ENCODE results near the gene MIF4GD. TPM values are rescaled to one million over a fixed set of nuclear protein-coding genes. Genes with fewer than 3 reads are reported as not detected.
A peak's percentile ranks its signal among the peaks of the same experiment; 100 is the strongest.

The MIF4GD gene
- total and polyA plus RNA-seq, 7 donors, result 19.2 to 45.8 (median 37.1) TPM

GRCh38 chr17:75241502-75241901 lies 29.5 kb downstream of the MIF4GD start:
- H3K4me3 ChIP-seq, result no peak overlapping the region
- no peak for ATAC-seq
- H3K9me3 ChIP-seq, result no peaks in the 10 kb centered on the region
- DNase-seq, result no peak
- H3K4me1 ChIP-seq, result peaks cover 8% of the 10 kb centered on the region
- H3K27me3 ChIP-seq (ENCODE audit: insufficient read depth in 3 of 3, low read length in 2 of 3), result no peaks in the 10 kb centered on the region
- peaks cover 3 to 100% of the 10 kb centered on the region in 2 donors for H3K36me3 ChIP-seq (ENCODE audit: insufficient read depth in 1 of 2, low read depth in 1 of 2)
- no peak for TF ChIP-seq CTCF (IDR thresholded peaks at IDR 0.05)
- 67 to 79% (median 71%) methylated on average over 9 of the region's 9 CpGs for WGBS, 3 donors
- intact Hi-C loops (cut with DNase I), result no loop called here
- H3K27ac ChIP-seq, result peak overlapping the region; percentile 65

DNA sequence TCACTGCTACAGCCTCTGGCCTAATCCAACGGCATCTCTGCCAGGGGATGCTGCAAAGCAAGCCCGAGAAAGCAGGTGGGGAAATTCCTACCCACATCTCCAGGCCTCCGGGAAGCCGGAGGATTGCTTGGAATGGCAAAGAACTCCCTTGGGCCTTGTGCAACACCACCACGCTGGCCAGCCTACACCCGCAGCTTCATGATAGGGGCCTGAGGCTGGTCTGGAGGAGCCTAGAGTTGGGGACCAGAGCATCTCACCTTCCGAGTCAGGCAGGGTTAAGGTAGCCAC lies 29.9 kb downstream of the MIF4GD start:
- no peak for TF ChIP-seq CTCF (IDR thresholded peaks at IDR 0.05)
- DNase-seq, result peak; percentile 60 to 65
- Histone ChIP-seq H3K27me3 (ENCODE audit: insufficient read depth in 3 of 3, low read length in 2 of 3) (no peaks in the 10 kb centered on the region), H3K4me1 (peaks cover 8% of the 10 kb centered on the region), H3K4me3 (no peak overlapping the region), H3K36me3 (ENCODE audit: insufficient read depth in 1 of 2, low read depth in 1 of 2) (peaks cover 3 to 100% of the 10 kb centered on the region in 2 donors), H3K27ac (no peak overlapping the region), H3K9me3 (no peaks in the 10 kb centered on the region)
- intact Hi-C loops (cut with DNase I), result no loop called here
- no peak for ATAC-seq
- WGBS, 3 donors, result 56 to 76% (median 60%) methylated on average over 7 of the region's 7 CpGs

DNA sequence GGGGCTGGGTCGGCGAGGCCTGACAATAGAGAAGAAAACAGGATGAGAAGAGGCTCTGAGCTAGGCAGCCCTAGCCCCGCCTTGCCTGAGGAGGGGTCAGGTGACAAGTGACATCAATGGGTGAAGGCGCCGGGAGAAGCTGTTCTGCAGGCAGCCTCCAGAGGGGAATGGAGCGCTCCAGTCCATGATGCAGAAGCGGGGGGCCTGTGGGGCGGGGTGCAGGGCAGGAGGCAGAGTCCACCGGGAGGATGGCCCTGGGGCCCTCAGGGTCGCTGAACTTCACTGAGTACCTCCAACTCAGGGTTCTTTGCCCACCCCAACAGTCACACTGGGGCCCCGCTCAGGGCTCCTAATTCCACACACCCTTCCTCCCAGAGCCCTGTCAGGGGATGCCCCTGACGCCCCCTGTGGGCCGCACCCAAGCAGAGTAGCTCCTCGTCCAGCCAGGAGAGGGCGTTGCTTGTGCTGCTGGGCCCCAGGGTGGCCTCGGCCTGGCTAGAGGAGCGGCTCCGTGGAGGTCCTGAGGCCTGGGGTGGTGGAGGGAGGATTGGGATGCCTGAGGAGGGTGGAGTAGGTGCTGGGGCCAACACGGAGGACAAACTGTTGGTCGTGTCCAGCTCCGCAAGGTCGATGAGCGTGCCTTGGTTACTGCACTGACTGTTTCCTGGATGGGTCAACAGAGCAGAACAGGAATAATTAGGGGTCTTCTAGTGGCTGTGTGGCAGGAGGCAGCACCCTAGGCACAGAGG lies 30.5 kb downstream of the MIF4GD start:
- Histone ChIP-seq H3K36me3 (ENCODE audit: insufficient read depth in 1 of 2, low read depth in 1 of 2) (peaks cover 3 to 100% of the 10 kb centered on the region in 2 donors), H3K27me3 (ENCODE audit: insufficient read depth in 3 of 3, low read length in 2 of 3) (no peaks in the 10 kb centered on the region), H3K4me1 (peaks cover 8% of the 10 kb centered on the region), H3K9me3 (no peaks in the 10 kb centered on the region), H3K4me3 (no peak overlapping the region), H3K27ac (no peak overlapping the region)
- WGBS, 3 donors, result 63 to 65% (median 63%) methylated on average over 22 to 23 of the region's 23 CpGs
- DNase-seq (peak; percentile 53 to 58), ATAC-seq (peak in 2 of 4 donors; percentile 16 to 24)
- TF ChIP-seq CTCF (IDR thresholded peaks at IDR 0.05), result peak; percentile 32
- intact Hi-C loops (cut with DNase I), result no loop called here

DNA sequence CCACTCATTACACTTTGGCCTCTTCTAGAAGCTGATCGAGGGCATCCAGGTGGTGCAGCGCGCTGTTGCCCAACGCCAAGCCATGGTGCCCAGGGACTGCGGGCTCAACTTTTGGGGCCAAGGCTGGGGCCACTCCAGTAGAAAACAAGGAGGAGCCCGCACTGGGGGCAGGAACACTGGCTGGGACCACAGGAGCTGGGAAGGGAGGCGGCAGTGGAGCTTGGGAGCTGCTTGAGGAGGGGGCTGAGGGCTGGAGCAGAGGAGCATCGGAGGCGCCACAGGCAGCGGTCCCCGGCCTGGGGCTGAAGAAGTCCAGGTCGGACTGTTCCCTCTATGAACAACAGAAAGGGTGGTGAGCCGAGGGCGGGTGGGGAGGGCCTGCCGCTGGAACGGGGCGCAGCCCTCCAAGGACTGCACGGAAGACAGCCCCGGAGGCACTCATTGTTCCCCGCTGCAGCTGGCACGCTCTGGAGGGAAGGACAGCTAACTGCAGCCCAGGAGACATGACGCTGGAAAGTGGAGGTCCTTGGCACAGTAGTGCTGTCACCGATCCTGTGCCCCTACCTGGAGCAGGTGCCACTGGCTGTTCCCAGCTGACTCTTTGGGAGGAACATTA lies 31.1 kb downstream of the MIF4GD start:
- DNase-seq, result no peak
- WGBS, 3 donors, result 85 to 86% (median 86%) methylated on average over 23 of the region's 23 CpGs

More for the DNA sequence above, 31.1 kb downstream of the MIF4GD start:
- H3K4me1 ChIP-seq, result peaks cover 8% of the 10 kb centered on the region
- intact Hi-C loops (cut with DNase I), result no loop called here
- no peak overlapping the region for H3K27ac ChIP-seq
- no peaks in the 10 kb centered on the region for H3K9me3 ChIP-seq
- H3K27me3 ChIP-seq (ENCODE audit: insufficient read depth in 3 of 3, low read length in 2 of 3), result no peaks in the 10 kb centered on the region
- no peak for ATAC-seq
- no peak overlapping the region for H3K4me3 ChIP-seq
- no peak for TF ChIP-seq CTCF (IDR thresholded peaks at IDR 0.05)
- H3K36me3 ChIP-seq (ENCODE audit: insufficient read depth in 1 of 2, low read depth in 1 of 2), result peaks cover 3 to 100% of the 10 kb centered on the region in 2 donors

All from psoas muscle (tissue), 8 donors.